BE2C (cell line): ENCODE measurements around the gene CHD5.

Source experiments
- DNase-seq: peaks from one replicate; pipeline ENCODE4 v3.0.0-alpha.2; 2020
- H3K27me3 ChIP-seq: fragments of 250-450 bp; sonication (Bioruptor Pico); 2 replicates; pipeline ENCODE4 v1.5.1; 2020; ENCODE audit warnings: mild to moderate bottlenecking
- H3K36me3 ChIP-seq: fragments of 250-450 bp; sonication (Bioruptor Pico); 2 replicates; pipeline ENCODE4 v1.5.1; 2020; ENCODE audit warnings: mild to moderate bottlenecking
- H3K4me1 ChIP-seq: fragments of 250-450 bp; sonication (Bioruptor Pico); 2 replicates; pipeline ENCODE4 v1.5.1; 2020
- H3K4me3 ChIP-seq: 2 replicates; pipeline ENCODE4 v1.5.1; 2011; ENCODE audit warnings: low read depth, low read length
- H3K9me3 ChIP-seq: fragments of 250-450 bp; sonication (Bioruptor Pico); 2 replicates; pipeline ENCODE4 v1.5.1; 2020
- CTCF ChIP-seq: IDR thresholded peaks from 2 replicates; pipeline ENCODE4 v1.5.1; 2012; ENCODE audit warnings: mild to moderate bottlenecking, low read depth, low read length

CHD5 gene

GRCh38 chr1:6052543-6053205, 127.4 kb downstream of the CHD5 start:
- peak; percentile 61 for TF ChIP-seq CTCF
- DNase-seq: peak; percentile 44
- Histone ChIP-seq H3K27me3 (no peaks in the 10 kb centered on the region), H3K4me1 (peaks cover 15% of the 10 kb centered on the region), H3K9me3 (no peaks in the 10 kb centered on the region), H3K36me3 (no peaks in the 10 kb centered on the region), H3K4me3 (no peak overlapping the region)
